ENCODE data around the gene ABCF2. TPM values are rescaled to one million over a fixed set of nuclear protein-coding genes. Genes with fewer than 3 reads are reported as not detected.

ABCF2 gene
- total and polyA plus RNA-seq, 4 donors = 6.3 to 15.6 (median 10.5) TPM

DNA sequence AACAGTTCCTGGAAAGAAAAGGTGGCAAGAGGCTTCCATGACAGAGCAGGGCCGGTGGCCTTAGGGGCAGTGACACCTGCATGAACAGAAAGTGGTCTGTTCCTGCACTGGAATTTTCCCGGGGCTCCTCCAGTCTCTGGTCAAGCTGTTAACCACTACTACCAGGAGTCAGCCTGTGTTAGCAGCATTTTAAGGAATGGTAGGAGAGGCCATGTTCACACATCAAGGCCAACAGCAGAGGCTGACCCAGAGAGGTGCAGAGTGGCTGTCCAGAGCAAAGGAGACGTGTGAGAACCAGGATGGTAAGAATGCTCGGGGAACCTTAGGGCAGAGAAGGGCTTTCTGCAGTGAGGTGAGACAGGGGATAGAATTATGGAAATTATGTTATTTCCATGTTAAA is 25.3 kb downstream of the ABCF2 start (continued):
- TF ChIP-seq GABPA (IDR thresholded peaks at IDR 0.05 in 1 of 2, conservative IDR thresholded peaks at IDR 0.05 in 1 of 2) (no peak), JUND (IDR thresholded peaks at IDR 0.05) (no peak), FOXA2 (IDR thresholded peaks at IDR 0.05) (no peak), SP1 (IDR thresholded peaks at IDR 0.05) (no peak)
- TF ChIP-seq, protein P1, sequence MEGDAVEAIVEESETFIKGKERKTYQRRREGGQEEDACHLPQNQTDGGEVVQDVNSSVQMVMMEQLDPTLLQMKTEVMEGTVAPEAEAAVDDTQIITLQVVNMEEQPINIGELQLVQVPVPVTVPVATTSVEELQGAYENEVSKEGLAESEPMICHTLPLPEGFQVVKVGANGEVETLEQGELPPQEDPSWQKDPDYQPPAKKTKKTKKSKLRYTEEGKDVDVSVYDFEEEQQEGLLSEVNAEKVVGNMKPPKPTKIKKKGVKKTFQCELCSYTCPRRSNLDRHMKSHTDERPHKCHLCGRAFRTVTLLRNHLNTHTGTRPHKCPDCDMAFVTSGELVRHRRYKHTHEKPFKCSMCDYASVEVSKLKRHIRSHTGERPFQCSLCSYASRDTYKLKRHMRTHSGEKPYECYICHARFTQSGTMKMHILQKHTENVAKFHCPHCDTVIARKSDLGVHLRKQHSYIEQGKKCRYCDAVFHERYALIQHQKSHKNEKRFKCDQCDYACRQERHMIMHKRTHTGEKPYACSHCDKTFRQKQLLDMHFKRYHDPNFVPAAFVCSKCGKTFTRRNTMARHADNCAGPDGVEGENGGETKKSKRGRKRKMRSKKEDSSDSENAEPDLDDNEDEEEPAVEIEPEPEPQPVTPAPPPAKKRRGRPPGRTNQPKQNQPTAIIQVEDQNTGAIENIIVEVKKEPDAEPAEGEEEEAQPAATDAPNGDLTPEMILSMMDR (IDR thresholded peaks at IDR 0.05; ENCODE audit: low read depth, low read length, missing input control) = no peak

- no peak for TF ChIP-seq ZBTB33 (IDR thresholded peaks at IDR 0.05)
- TF ChIP-seq RXRA (IDR thresholded peaks at IDR 0.05) = no peak
- no peak for TF ChIP-seq HNF4G (IDR thresholded peaks at IDR 0.05)
- TF ChIP-seq TAF1 (conservative IDR thresholded peaks at IDR 0.05) = no peak
- TF ChIP-seq GABPA (IDR thresholded peaks at IDR 0.05 in 1 of 2, conservative IDR thresholded peaks at IDR 0.05 in 1 of 2) = no peak
- TF ChIP-seq EGR1 (IDR thresholded peaks at IDR 0.05; ENCODE audit: low read depth in 2 of 2) = no peak
- no peak overlapping the region for H3K27ac ChIP-seq (ENCODE audit: low read depth in 1 of 2, low read length in 2 of 2)
- H3K9me3 ChIP-seq (ENCODE audit: control insufficient read depth in 4 of 4, low read length in 3 of 4) = no peaks in the 10 kb centered on the region
- no peak overlapping the region for H3K4me3 ChIP-seq (ENCODE audit: low read depth in 1 of 3, low read length in 3 of 3)
- DNase-seq (ENCODE audit: low spot score) = no peak
- no peak overlapping the region for H3K9ac ChIP-seq (ENCODE audit: low read depth in 1 of 2, low read length in 2 of 2)
- H3K36me3 ChIP-seq (ENCODE audit: control insufficient read depth in 4 of 4, insufficient read depth in 3 of 4, low read depth in 1 of 4, low read length in 3 of 4) = no peaks in the 10 kb centered on the region
- H3K4me1 ChIP-seq (ENCODE audit: control insufficient read depth in 4 of 4, insufficient read depth in 4 of 4, low read length in 3 of 4) = no peaks in the 10 kb centered on the region
- peaks cover 0 to 7% (median 0%) of the 10 kb centered on the region in 4 donors for H3K27me3 ChIP-seq (ENCODE audit: control insufficient read depth in 4 of 4, insufficient read depth in 4 of 4, low read length in 3 of 4)
- WGBS = 83% methylated on average over 3 of the region's 3 CpGs
These were observed 25.7 kb downstream of the ABCF2 start for GRCh38 chr7:151201344-151201743.

DNA sequence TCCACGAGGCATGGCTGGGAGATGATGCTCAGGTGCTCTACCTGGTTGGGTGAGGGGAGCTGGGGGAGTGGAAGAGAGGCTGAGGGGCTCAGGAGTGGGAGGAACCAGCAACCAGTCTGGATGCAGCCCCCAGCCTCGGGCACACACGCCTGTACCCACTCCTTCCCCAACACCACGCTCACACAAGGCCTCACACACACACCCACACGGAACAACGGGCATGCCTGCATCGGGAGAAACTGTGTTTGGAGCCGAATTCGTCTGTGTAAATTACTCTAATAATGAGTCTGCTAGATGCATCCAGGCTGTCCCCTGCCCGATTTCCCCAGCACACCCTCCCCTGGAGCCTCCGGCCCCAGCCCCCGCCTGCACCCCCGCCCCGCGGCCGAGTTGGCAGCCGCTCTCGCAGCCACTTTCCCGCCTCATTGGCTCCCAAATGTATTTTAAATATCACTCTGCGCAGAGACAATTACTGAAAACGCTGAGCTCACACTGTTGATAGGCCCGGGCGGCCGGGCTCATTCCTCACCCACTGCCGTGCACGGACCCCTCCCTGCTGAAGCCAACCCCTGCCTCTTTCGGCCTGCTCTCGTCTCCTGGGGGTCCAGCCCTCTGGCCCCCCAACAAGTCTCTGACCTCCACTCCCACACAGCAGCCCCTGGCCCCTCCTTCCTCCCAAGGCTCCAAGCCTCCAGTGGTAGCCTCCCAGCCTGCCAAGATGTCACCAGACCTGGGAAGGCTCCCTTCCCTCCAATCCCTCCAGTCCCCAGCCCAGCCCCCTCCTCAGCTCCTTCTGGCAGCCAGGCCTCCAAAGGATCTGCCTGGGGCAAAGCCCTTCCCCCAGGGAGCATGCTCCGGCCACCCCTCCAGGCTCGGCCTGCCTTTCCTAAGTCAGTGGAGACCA is 27.8 kb downstream of the ABCF2 start:
- H3K9me3 ChIP-seq (ENCODE audit: control insufficient read depth in 4 of 4, low read length in 3 of 4) = no peaks in the 10 kb centered on the region
- H3K9ac ChIP-seq (ENCODE audit: low read depth in 1 of 2, low read length in 2 of 2) = no peak overlapping the region
- WGBS = 64% methylated on average over 30 of the region's 30 CpGs
- no peaks in the 10 kb centered on the region for H3K36me3 ChIP-seq (ENCODE audit: control insufficient read depth in 4 of 4, insufficient read depth in 3 of 4, low read depth in 1 of 4, low read length in 3 of 4)
- H3K4me1 ChIP-seq (ENCODE audit: control insufficient read depth in 4 of 4, insufficient read depth in 4 of 4, low read length in 3 of 4) = no peaks in the 10 kb centered on the region
- DNase-seq (ENCODE audit: low spot score) = no peak
- TF ChIP-seq REST (IDR thresholded peaks at IDR 0.05) (no peak), JUND (IDR thresholded peaks at IDR 0.05) (no peak), NR2F2 (IDR thresholded peaks at IDR 0.05) (no peak), ZBTB33 (IDR thresholded peaks at IDR 0.05) (no peak), TAF1 (conservative IDR thresholded peaks at IDR 0.05) (no peak), YY1 (IDR thresholded peaks at IDR 0.05) (no peak), GABPA (IDR thresholded peaks at IDR 0.05 in 1 of 2, conservative IDR thresholded peaks at IDR 0.05 in 1 of 2) (no peak), FOXA1 (IDR thresholded peaks at IDR 0.05) (no peak), EGR1 (IDR thresholded peaks at IDR 0.05; ENCODE audit: low read depth in 2 of 2) (no peak), RXRA (IDR thresholded peaks at IDR 0.05) (no peak), SP1 (IDR thresholded peaks at IDR 0.05) (no peak), RAD21 (IDR thresholded peaks at IDR 0.05) (no peak)
- TF ChIP-seq, protein P1 (IDR thresholded peaks at IDR 0.05; ENCODE audit: low read depth, low read length, missing input control) = no peak
- TF ChIP-seq, protein P2, sequence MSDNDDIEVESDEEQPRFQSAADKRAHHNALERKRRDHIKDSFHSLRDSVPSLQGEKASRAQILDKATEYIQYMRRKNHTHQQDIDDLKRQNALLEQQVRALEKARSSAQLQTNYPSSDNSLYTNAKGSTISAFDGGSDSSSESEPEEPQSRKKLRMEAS (IDR thresholded peaks at IDR 0.05) = no peak
- peaks cover 0 to 13% (median under 1%) of the 10 kb centered on the region in 4 donors for H3K27me3 ChIP-seq (ENCODE audit: control insufficient read depth in 4 of 4, insufficient read depth in 4 of 4, low read length in 3 of 4)
- H3K4me3 ChIP-seq (ENCODE audit: low read depth in 1 of 3, low read length in 3 of 3) = no peak overlapping the region
- H3K27ac ChIP-seq (ENCODE audit: low read depth in 1 of 2, low read length in 2 of 2) = no peak overlapping the region
